PC-9 (cell line): ENCODE data around the gene ST7. TPM values are rescaled to one million over a fixed set of nuclear protein-coding genes. Genes with fewer than 3 reads are reported as not detected.

Experiments
- BruUV-seq: library from RNA; stranded (reverse); fragments of 400-500 nt; replicated peaks from 2 replicates; lab custom pipeline; 2021; lab: Mats Ljungman, UMichigan
- CTCF ChIA-PET: fragments of 300-600 bp; sonication (Branson Sonifier 250); formaldehyde crosslinking; loops from one replicate; lab custom pipeline; 2022; ENCODE audit warnings: antibody characterized with exemption; lab: Charles Lee
- POLR2A ChIA-PET: fragments of 300-600 bp; sonication (Branson Sonifier 250); formaldehyde crosslinking; loops from one replicate; lab custom pipeline; 2022; ENCODE audit warnings: antibody characterized with exemption; ENCODE audit not compliant: unreplicated experiment; lab: Charles Lee
- DNase-seq, 2 experiments: peaks; one replicate each; pipeline versions ENCODE4 v3.0.0 to v3.0.0-alpha.2; 2015 to 2022; ENCODE audit warnings: mixed read lengths in 1 of 2
- H2AFZ ChIP-seq: fragments of 200-600 bp; sonication (generic); 2 replicates; pipeline ENCODE4 v1.8.1; 2017; ENCODE audit warnings: antibody characterized with exemption
- H3F3A ChIP-seq: fragments of 200-600 bp; sonication (generic); 2 replicates; pipeline ENCODE4 v1.8.1; 2017; ENCODE audit warnings: antibody characterized with exemption, mild to moderate bottlenecking, low read depth; ENCODE audit not compliant: insufficient read depth
- H3K27ac ChIP-seq: fragments of 200-600 bp; sonication (generic); 2 replicates; pipeline ENCODE4 v1.6.1; 2016; ENCODE audit warnings: mixed run types
- H3K27me3 ChIP-seq: fragments of 200-600 bp; sonication (generic); 2 replicates; pipeline ENCODE4 v1.6.1; 2016; ENCODE audit warnings: low read depth, mixed run types; ENCODE audit not compliant: insufficient read depth
- H3K36me3 ChIP-seq: fragments of 200-600 bp; sonication (generic); 2 replicates; pipeline ENCODE4 v1.6.1; 2016; ENCODE audit warnings: low read depth, mixed run types
- H3K4me1 ChIP-seq: fragments of 200-600 bp; sonication (generic); replicated peaks from 2 replicates; pipeline ENCODE4 v1.6.1; 2016; ENCODE audit warnings: mixed run types; ENCODE audit not compliant: insufficient read depth
- H3K4me2 ChIP-seq: fragments of 200-600 bp; sonication (generic); 2 replicates; pipeline ENCODE4 v1.6.1; 2017; ENCODE audit warnings: mixed run types
- H3K4me3 ChIP-seq: fragments of 200-600 bp; sonication (generic); 2 replicates; pipeline ENCODE4 v1.6.1; 2016; ENCODE audit warnings: mixed run types
- H3K79me2 ChIP-seq: fragments of 200-600 bp; sonication (generic); 2 replicates; pipeline ENCODE4 v1.6.1; 2017; ENCODE audit warnings: low read depth, mixed run types
- H3K9me2 ChIP-seq: fragments of 200-600 bp; sonication (generic); 2 replicates; pipeline ENCODE4 v1.8.1; 2017; ENCODE audit warnings: mild to moderate bottlenecking; ENCODE audit not compliant: insufficient read depth
- H3K9me3 ChIP-seq: fragments of 200-600 bp; sonication (generic); 2 replicates; pipeline ENCODE4 v1.8.1; 2016; ENCODE audit warnings: low read depth; ENCODE audit not compliant: insufficient read depth
- H4K20me1 ChIP-seq: fragments of 200-600 bp; sonication (generic); 2 replicates; pipeline ENCODE4 v1.8.1; 2017; ENCODE audit not compliant: insufficient read depth
- EZH2 ChIP-seq: fragments of 200-600 bp; sonication (generic); IDR thresholded peaks from 2 replicates; pipeline ENCODE4 v1.8.0; 2017; ENCODE audit warnings: antibody characterized with exemption, low read depth
- intact Hi-C: fragments of 100-400 bp; cut with micrococcal nuclease; formaldehyde crosslinking; loops from one replicate; pipeline ENCODE4 v1.10.0; 2022; ENCODE audit not compliant: unreplicated experiment
- total RNA-seq: library from RNA; stranded (reverse); gene quantifications from 2 replicates; pipeline ENCODE4 v1.2.3, GENCODE V29; 2021
- TF ChIP-seq, protein P1 (sequence below): fragments of 200-600 bp; sonication (generic); conservative IDR thresholded peaks from 2 replicates; pipeline ENCODE4 v1.6.1; 2017; ENCODE audit warnings: mixed run types, antibody characterized with exemption, mild to moderate bottlenecking, moderate library complexity

ST7 gene
- total RNA-seq, 1 experiment from 2014 or later, result 25.8 TPM

DNA sequence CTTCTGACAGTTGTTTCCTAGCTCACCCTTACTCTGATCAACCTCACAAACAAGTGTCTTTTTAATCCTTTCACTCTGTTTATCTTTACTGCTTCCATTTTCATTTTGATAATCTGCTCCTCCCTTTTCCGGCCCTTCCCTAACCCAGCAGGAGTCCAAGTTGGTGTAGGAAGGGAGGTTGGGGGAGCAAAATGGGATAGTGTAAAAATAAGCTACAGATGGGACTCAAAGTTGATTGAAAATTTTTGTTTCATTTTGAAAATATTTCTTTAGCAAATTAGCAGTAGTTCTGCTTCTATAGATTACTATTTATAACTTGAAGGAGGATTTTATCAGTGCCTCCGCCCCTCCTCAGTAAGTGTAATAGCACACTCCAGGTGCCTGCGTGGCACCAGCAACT lies 257.6 kb downstream of the ST7 start:
- TF ChIP-seq EZH2, result no peak
- TF ChIP-seq, protein P1, sequence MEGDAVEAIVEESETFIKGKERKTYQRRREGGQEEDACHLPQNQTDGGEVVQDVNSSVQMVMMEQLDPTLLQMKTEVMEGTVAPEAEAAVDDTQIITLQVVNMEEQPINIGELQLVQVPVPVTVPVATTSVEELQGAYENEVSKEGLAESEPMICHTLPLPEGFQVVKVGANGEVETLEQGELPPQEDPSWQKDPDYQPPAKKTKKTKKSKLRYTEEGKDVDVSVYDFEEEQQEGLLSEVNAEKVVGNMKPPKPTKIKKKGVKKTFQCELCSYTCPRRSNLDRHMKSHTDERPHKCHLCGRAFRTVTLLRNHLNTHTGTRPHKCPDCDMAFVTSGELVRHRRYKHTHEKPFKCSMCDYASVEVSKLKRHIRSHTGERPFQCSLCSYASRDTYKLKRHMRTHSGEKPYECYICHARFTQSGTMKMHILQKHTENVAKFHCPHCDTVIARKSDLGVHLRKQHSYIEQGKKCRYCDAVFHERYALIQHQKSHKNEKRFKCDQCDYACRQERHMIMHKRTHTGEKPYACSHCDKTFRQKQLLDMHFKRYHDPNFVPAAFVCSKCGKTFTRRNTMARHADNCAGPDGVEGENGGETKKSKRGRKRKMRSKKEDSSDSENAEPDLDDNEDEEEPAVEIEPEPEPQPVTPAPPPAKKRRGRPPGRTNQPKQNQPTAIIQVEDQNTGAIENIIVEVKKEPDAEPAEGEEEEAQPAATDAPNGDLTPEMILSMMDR, result no peak
- no peaks in the 10 kb centered on the region for H3K79me2 ChIP-seq
- no peak overlapping the region for H2AFZ ChIP-seq
- BruUV-seq, result no TSS peak
- H3K4me1 ChIP-seq, result no peaks in the 10 kb centered on the region
- no peak overlapping the region for H3K4me2 ChIP-seq
- DNase-seq, result no peak
- H3F3A ChIP-seq, result no peaks in the 10 kb centered on the region
- H4K20me1 ChIP-seq, result no peaks in the 10 kb centered on the region
- H3K9me2 ChIP-seq, result no peaks in the 10 kb centered on the region
- no peaks in the 10 kb centered on the region for H3K9me3 ChIP-seq
- H3K27me3 ChIP-seq, result no peaks in the 10 kb centered on the region
- ChIA-PET CTCF (no interaction called here), POLR2A (no interaction called here)
- H3K4me3 ChIP-seq, result no peak overlapping the region
- H3K36me3 ChIP-seq, result no peaks in the 10 kb centered on the region
- H3K27ac ChIP-seq, result no peak overlapping the region
- intact Hi-C loops, result loop anchor here (5.0 kb wide), 2 partner anchors 279 to 506 kb away; no protein-coding TSS in a partner anchor

DNA sequence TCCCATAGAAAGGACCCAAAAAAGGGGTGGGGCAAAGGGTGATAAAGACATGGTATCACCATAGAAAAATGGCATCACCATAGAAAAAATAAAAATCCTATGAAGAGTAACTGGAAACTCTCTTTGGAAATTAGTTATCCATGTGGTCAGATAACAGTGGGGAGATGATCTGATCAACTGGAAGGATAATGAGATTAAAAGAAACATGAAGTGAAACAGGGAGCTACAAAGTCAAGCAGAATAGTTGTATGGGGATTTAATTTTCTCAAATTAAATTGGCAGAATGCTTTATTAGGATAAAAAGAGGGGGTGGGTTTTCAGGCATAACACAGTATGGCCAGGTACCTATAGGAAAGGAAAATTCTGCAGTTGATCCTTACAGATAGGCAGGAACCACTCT lies 258.3 kb downstream of the ST7 start:
- CTCF ChIA-PET, result no interaction called here
- no TSS peak for BruUV-seq

DNA sequence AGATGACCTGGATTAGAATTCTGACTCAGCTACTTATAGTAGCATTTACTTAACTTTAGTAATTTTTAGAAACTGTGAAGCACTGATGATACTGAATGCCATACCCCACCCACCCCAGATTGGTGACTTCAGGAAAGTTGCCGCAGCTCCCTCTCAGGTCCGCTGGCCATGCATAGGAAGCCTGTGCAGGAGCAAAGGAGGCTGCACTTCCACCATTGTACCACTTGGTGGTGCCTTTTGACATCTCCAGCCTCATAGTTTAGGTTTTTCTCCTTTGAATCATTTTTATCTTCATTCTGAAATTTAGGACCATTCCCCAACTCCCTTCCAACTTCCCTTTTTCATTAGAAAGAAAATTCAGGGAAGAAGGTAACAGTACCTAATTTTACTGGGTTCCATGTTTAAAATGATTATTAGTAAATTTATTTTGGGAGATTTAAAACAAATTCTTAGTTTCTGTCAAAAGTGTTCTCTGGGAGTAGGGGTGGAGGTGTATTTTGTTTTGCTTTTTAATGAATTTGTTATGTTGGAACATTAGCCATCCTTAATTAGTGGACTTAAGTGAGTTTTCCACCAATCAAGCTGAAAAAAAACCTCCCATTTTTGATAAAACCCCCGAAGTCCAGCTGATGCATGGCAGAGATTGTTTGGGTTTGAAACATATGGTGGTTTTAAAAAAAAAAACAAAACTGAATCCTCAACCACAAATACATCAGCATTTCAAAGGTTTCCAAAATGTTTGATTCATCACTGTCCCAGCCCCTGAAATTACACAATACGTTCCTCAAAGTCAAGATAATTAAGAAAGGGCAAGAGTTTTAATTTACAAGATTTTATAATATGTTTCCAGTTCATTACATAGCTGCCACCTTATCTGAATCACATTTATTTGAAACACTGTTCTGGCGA lies 259.9 kb downstream of the ST7 start:
- no peak overlapping the region for H3K4me2 ChIP-seq
- no TSS peak for BruUV-seq

More for the DNA sequence above, 258.3 kb downstream of the ST7 start:
- TF ChIP-seq EZH2, result no peak
- TF ChIP-seq, protein P1, result no peak
- H3K27me3 ChIP-seq, result no peaks in the 10 kb centered on the region
- no peak overlapping the region for H3K27ac ChIP-seq
- H3K79me2 ChIP-seq, result no peaks in the 10 kb centered on the region
- intact Hi-C loops, result loop anchor here (2.0 to 5.0 kb wide), 4 partner anchors 79 to 506 kb away; no protein-coding TSS in a partner anchor
- H3K4me3 ChIP-seq, result no peak overlapping the region
- no peaks in the 10 kb centered on the region for H3K9me3 ChIP-seq
- H3F3A ChIP-seq, result no peaks in the 10 kb centered on the region
- no peaks in the 10 kb centered on the region for H3K4me1 ChIP-seq
- H3K4me2 ChIP-seq, result no peak overlapping the region
- H2AFZ ChIP-seq, result no peak overlapping the region
- no peaks in the 10 kb centered on the region for H4K20me1 ChIP-seq
- DNase-seq, result no peak
- POLR2A ChIA-PET, result no interaction called here
- no peaks in the 10 kb centered on the region for H3K9me2 ChIP-seq
- no peaks in the 10 kb centered on the region for H3K36me3 ChIP-seq

More for the DNA sequence above, 259.9 kb downstream of the ST7 start:
- DNase-seq, result peak in 1 of 2 experiments; percentile 53
- intact Hi-C loops, result loop anchor here (2.0 to 5.0 kb wide), 4 partner anchors 80 to 504 kb away; no protein-coding TSS in a partner anchor
- no peak overlapping the region for H2AFZ ChIP-seq
- ChIA-PET POLR2A (interaction anchor here (0.6 to 0.7 kb wide), 3 partner anchors 164 to 351 kb away, joined by 4 to 5 read pairs (median 4); no protein-coding TSS in a partner anchor), CTCF (interaction anchor here (0.6 to 0.8 kb wide), 8 partner anchors 11 to 960 kb away, joined by 3 to 5 read pairs (median 4); no protein-coding TSS in a partner anchor)
- H3F3A ChIP-seq, result no peaks in the 10 kb centered on the region
- no peak for TF ChIP-seq EZH2
- TF ChIP-seq, protein P1, result peak; percentile 90
- no peaks in the 10 kb centered on the region for H3K27me3 ChIP-seq
- H3K36me3 ChIP-seq, result no peaks in the 10 kb centered on the region
- no peaks in the 10 kb centered on the region for H4K20me1 ChIP-seq
- H3K27ac ChIP-seq, result no peak overlapping the region
- H3K9me3 ChIP-seq, result no peaks in the 10 kb centered on the region
- no peaks in the 10 kb centered on the region for H3K79me2 ChIP-seq
- H3K4me1 ChIP-seq, result no peaks in the 10 kb centered on the region
- no peaks in the 10 kb centered on the region for H3K9me2 ChIP-seq
- H3K4me3 ChIP-seq, result no peak overlapping the region
